K562 (cell line): ENCODE measurements around the gene SNX27. TPM values are rescaled to one million over a fixed set of nuclear protein-coding genes. Genes with fewer than 3 reads are reported as not detected.

ENCODE experiments used
- BMI1 ChIP-seq: fragments of 150-350 bp; IDR thresholded peaks from 2 replicates; pipeline ENCODE4 v1.6.1; 2014; ENCODE audit warnings: low read length
- BRCA1 ChIP-seq, 2 experiments: fragments of 450-650 bp in 1 of 2; sonication (generic) in 1 of 2; formaldehyde crosslinking in 1 of 2; IDR thresholded peaks; 2 replicates each; pipeline versions ENCODE4 v1.5.0 to v1.6.1; 2017 to 2020; ENCODE audit warnings: mild to moderate bottlenecking in 1 of 2, missing genetic modification reagents in 1 of 2
- ETV5 ChIP-seq: sonication (generic); formaldehyde crosslinking; IDR thresholded peaks from 2 replicates; pipeline ENCODE4 v1.4.0; 2020; ENCODE audit warnings: low read depth, mild to moderate bottlenecking, missing genetic modification reagents
- HMG20B ChIP-seq: fragments of 250-450 bp; sonication (Bioruptor Pico); IDR thresholded peaks from 2 replicates; pipeline ENCODE4 v1.5.0; 2021; ENCODE audit warnings: mild to moderate bottlenecking
- MAFK ChIP-seq: IDR thresholded peaks from 2 replicates; pipeline ENCODE4 v1.6.1; 2011; ENCODE audit warnings: low read length, improper control_type of control experiment
- NBN ChIP-seq: fragments of 450-650 bp; IDR thresholded peaks from 2 replicates; pipeline ENCODE4 v1.6.1; 2016; ENCODE audit warnings: low read depth, mild to moderate bottlenecking
- NONO ChIP-seq, 2 experiments: fragments of 200-400 bp in 1 of 2; fragments of 450-650 bp in 1 of 2; formaldehyde crosslinking in 1 of 2; IDR thresholded peaks; 2 replicates each; pipeline ENCODE4 v1.6.1; 2017; ENCODE audit warnings: low read depth in 2 of 2, mild to moderate bottlenecking in 2 of 2, moderate library complexity in 2 of 2, low read length in 1 of 2
- NR1H2 ChIP-seq: sonication (generic); formaldehyde crosslinking; IDR thresholded peaks from 2 replicates; pipeline ENCODE4 v1.4.0; 2020; ENCODE audit warnings: mild to moderate bottlenecking, missing genetic modification reagents
- NR2C2 ChIP-seq, 2 experiments: fragments of 200-800 bp in 1 of 2; sonication (Bioruptor generic) in 1 of 2; sonication (generic) in 1 of 2; formaldehyde crosslinking in 1 of 2; IDR thresholded peaks; 2 replicates each; pipeline versions ENCODE4 v1.6.1 to v1.8.0; 2016 to 2022; ENCODE audit warnings: mild to moderate bottlenecking in 1 of 2, missing compliant biosample characterization in 1 of 2, missing genetic modification characterization in 1 of 2, missing genetic modification reagents in 1 of 2
- NR2F6 ChIP-seq: fragments of 450-650 bp; formaldehyde crosslinking; IDR thresholded peaks from 2 replicates; pipeline ENCODE4 v1.4.0; 2020; ENCODE audit warnings: mild to moderate bottlenecking
- RBM39 ChIP-seq: fragments of 200-400 bp; formaldehyde crosslinking; optimal IDR thresholded peaks from 2 replicates; pipeline ENCODE3; 2018; ENCODE audit warnings: low read depth, low read length
- SMARCE1 ChIP-seq: fragments of 450-650 bp; IDR thresholded peaks from 2 replicates; pipeline ENCODE4 v1.7.1; 2016; ENCODE audit warnings: mild to moderate bottlenecking
- SRF ChIP-seq, 2 experiments: fragments of 250-450, 450-650 bp in 1 of 2; sonication (Bioruptor Pico) in 1 of 2; sonication (generic) in 1 of 2; formaldehyde crosslinking; IDR thresholded peaks; 2 replicates each; pipeline versions ENCODE4 v1.5.0 to v1.5.1; 2020 to 2022; ENCODE audit warnings: mild to moderate bottlenecking in 1 of 2, missing genetic modification reagents in 1 of 2
- U2AF2 ChIP-seq: fragments of 200-400 bp; formaldehyde crosslinking; optimal IDR thresholded peaks from 2 replicates; pipeline ENCODE3; 2017; ENCODE audit warnings: low read depth, mild to moderate bottlenecking, low read length
- ZNF165 ChIP-seq: fragments of 250-450 bp; sonication (Bioruptor Pico); IDR thresholded peaks from 2 replicates; pipeline ENCODE4 v1.4.0; 2020; ENCODE audit warnings: borderline replicate concordance
- ZNF232 ChIP-seq: sonication (generic); formaldehyde crosslinking; IDR thresholded peaks from 2 replicates; pipeline ENCODE4 v1.8.0; 2022; ENCODE audit warnings: mild to moderate bottlenecking, missing genetic modification reagents
- ZNF780A ChIP-seq: fragments of 250-450 bp; sonication (Bioruptor Pico); IDR thresholded peaks from 2 replicates; pipeline ENCODE4 v1.5.0; 2021; ENCODE audit warnings: mild to moderate bottlenecking
- polyA plus RNA-seq, 8 experiments: library from polyadenylated mRNA; depleted of rRNA in 4 of 8; stranded (reverse) in 5 of 8; unstranded in 3 of 8; fragments of >200 nt; fragmentation: Nextera tagmentation in 2 of 8; fragmentation: Illumina TruSeq in 1 of 8; extraction: Ambion mirVana in 2 of 8; extraction: Trizol in 1 of 8; gene quantifications; 2 replicates each; pipeline versions ENCODE4 v1.2.1 to v1.2.3, GENCODE V29; 2011 to 2014; ENCODE audit warnings: inconsistent platforms in 1 of 8, missing spikeins in 1 of 8
- total RNA-seq, 7 experiments: library from RNA; depleted of rRNA in 6 of 7; stranded (reverse); fragments of >200 nt in 6 of 7; fragmentation: Illumina TruSeq in 2 of 7; extraction: Trizol in 2 of 7; gene quantifications; 2 replicates each; pipeline versions ENCODE4 v1.2.1 to v1.2.3, GENCODE V29; 2011 to 2021; ENCODE audit warnings: low replicate concordance in 1 of 7
- TF ChIP-seq, protein P1 (sequence below), 2 experiments: fragments of 150-350 bp in 1 of 2; IDR thresholded peaks; 2 replicates each; pipeline ENCODE4 v1.6.1; 2012 to 2016; ENCODE audit warnings: low read depth in 2 of 2, low read length in 2 of 2, mild to moderate bottlenecking in 1 of 2, moderate library complexity in 1 of 2
- TF ChIP-seq, protein P2 (sequence below): fragments of 250-450 bp; sonication (Bioruptor Pico); IDR thresholded peaks from 2 replicates; pipeline ENCODE4 v1.4.0; 2020; ENCODE audit warnings: mild to moderate bottlenecking, moderate library complexity
- TF ChIP-seq, protein P3 (sequence below): fragments of 450-650 bp; formaldehyde crosslinking; IDR thresholded peaks from 2 replicates; pipeline ENCODE4 v1.4.0; 2020; ENCODE audit warnings: mild to moderate bottlenecking, moderate library complexity

Gene SNX27
- total and polyA plus RNA-seq, 9 of the 15 experiments (the other 6 are each of a cell fraction or from before 2014, with no cell fraction given), result 4.5 to 18.7 (median 10.1) TPM

DNA sequence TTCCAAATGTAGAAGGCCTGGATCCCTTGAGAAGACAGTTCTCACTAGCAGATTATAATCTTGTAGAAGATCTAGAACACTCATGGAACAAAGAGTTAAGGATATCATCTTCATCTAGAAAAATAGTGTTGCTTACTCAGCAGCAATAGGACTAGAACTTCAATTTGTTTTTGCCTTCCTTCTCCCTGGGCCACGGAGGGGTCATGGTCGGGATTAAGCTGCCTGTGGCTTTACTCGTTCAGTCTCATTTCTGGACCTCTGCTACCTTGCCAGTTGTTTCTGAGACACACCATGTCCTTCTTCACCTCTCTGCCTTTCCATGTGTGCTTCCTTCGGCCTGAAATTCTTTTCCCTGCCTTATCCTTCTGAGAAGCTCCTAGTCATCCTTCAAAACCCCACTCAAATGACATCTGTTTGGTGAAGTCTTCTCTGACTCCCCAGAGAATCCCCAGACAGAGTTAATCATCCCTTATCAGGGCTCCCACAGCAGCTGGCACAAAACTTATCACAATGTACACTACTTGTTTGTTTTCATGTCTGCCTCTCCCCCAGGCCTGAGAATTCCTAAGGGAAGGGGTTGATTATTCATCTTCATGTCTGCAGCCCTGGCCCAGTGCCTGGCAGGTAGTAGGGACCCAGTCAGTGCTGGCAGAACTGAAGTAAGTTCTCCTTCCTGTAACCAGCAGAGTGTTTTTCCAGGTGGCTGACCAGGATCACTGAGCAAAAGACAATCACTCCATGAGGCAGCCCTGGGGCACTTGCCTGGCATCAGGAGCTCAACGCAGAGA lies 15.5 kb upstream of the SNX27 start (continued):
- no peak for TF ChIP-seq U2AF2
- no peak for TF ChIP-seq BMI1
- TF ChIP-seq ZNF232 (CRISPR knock-in tag), result no peak
- no peak for TF ChIP-seq NR2F6 (CRISPR knock-in tag)
- no peak for TF ChIP-seq HMG20B (CRISPR knock-in tag)
- TF ChIP-seq, protein P1, sequence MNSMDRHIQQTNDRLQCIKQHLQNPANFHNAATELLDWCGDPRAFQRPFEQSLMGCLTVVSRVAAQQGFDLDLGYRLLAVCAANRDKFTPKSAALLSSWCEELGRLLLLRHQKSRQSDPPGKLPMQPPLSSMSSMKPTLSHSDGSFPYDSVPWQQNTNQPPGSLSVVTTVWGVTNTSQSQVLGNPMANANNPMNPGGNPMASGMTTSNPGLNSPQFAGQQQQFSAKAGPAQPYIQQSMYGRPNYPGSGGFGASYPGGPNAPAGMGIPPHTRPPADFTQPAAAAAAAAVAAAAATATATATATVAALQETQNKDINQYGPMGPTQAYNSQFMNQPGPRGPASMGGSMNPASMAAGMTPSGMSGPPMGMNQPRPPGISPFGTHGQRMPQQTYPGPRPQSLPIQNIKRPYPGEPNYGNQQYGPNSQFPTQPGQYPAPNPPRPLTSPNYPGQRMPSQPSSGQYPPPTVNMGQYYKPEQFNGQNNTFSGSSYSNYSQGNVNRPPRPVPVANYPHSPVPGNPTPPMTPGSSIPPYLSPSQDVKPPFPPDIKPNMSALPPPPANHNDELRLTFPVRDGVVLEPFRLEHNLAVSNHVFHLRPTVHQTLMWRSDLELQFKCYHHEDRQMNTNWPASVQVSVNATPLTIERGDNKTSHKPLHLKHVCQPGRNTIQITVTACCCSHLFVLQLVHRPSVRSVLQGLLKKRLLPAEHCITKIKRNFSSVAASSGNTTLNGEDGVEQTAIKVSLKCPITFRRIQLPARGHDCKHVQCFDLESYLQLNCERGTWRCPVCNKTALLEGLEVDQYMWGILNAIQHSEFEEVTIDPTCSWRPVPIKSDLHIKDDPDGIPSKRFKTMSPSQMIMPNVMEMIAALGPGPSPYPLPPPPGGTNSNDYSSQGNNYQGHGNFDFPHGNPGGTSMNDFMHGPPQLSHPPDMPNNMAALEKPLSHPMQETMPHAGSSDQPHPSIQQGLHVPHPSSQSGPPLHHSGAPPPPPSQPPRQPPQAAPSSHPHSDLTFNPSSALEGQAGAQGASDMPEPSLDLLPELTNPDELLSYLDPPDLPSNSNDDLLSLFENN (IDR thresholded peaks at IDR 0.05; ENCODE audit: low read depth in 2 of 2, low read length in 2 of 2), result peak in 1 of 2 experiments; percentile 95; a peak in 2 of 4 replicates
- peak in 1 of 2 experiments; percentile 66; a peak in 1 of 4 replicates for TF ChIP-seq NONO (IDR thresholded peaks at IDR 0.05; ENCODE audit: low read depth in 2 of 2, low read length in 1 of 2)
- TF ChIP-seq, protein P2, sequence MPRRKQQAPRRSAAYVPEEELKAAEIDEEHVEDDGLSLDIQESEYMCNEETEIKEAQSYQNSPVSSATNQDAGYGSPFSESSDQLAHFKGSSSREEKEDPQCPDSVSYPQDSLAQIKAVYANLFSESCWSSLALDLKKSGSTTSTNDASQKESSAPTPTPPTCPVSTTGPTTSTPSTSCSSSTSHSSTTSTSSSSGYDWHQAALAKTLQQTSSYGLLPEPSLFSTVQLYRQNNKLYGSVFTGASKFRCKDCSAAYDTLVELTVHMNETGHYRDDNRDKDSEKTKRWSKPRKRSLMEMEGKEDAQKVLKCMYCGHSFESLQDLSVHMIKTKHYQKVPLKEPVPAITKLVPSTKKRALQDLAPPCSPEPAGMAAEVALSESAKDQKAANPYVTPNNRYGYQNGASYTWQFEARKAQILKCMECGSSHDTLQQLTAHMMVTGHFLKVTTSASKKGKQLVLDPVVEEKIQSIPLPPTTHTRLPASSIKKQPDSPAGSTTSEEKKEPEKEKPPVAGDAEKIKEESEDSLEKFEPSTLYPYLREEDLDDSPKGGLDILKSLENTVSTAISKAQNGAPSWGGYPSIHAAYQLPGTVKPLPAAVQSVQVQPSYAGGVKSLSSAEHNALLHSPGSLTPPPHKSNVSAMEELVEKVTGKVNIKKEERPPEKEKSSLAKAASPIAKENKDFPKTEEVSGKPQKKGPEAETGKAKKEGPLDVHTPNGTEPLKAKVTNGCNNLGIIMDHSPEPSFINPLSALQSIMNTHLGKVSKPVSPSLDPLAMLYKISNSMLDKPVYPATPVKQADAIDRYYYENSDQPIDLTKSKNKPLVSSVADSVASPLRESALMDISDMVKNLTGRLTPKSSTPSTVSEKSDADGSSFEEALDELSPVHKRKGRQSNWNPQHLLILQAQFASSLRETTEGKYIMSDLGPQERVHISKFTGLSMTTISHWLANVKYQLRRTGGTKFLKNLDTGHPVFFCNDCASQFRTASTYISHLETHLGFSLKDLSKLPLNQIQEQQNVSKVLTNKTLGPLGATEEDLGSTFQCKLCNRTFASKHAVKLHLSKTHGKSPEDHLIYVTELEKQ (CRISPR knock-in tag), result no peak
- no peak; the same call in 1 of the 2 replicates for TF ChIP-seq MAFK
- TF ChIP-seq ZNF780A (CRISPR knock-in tag), result no peak
- TF ChIP-seq BRCA1 (IDR thresholded peaks at IDR 0.05), result no peak
- TF ChIP-seq BRCA1 (CRISPR knock-in tag; IDR thresholded peaks at IDR 0.05), result no peak
- TF ChIP-seq ZNF165 (CRISPR knock-in tag), result no peak
- no peak for TF ChIP-seq SRF (CRISPR knock-in tag; IDR thresholded peaks at IDR 0.05)
- TF ChIP-seq NBN, result peak; percentile 83
- no peak for TF ChIP-seq RBM39
- TF ChIP-seq NR1H2 (CRISPR knock-in tag), result no peak
- TF ChIP-seq NR2C2 (CRISPR knock-in tag; IDR thresholded peaks at IDR 0.05), result no peak
- no peak for TF ChIP-seq NR2C2 (tag; IDR thresholded peaks at IDR 0.05)
- TF ChIP-seq SMARCE1, result peak; percentile 98
- TF ChIP-seq, protein P3, sequence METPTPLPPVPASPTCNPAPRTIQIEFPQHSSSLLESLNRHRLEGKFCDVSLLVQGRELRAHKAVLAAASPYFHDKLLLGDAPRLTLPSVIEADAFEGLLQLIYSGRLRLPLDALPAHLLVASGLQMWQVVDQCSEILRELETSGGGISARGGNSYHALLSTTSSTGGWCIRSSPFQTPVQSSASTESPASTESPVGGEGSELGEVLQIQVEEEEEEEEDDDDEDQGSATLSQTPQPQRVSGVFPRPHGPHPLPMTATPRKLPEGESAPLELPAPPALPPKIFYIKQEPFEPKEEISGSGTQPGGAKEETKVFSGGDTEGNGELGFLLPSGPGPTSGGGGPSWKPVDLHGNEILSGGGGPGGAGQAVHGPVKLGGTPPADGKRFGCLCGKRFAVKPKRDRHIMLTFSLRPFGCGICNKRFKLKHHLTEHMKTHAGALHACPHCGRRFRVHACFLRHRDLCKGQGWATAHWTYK (CRISPR knock-in tag), result peak; percentile 44; the same call in 1 of the 2 replicates
- no peak for TF ChIP-seq ETV5 (CRISPR knock-in tag)
